Activated naive CD8-positive, alpha-beta T cell (primary cell): ENCODE data around the gene NPR3.

Experiments
- H3K27ac Mint-ChIP-seq: one replicate; pipeline ENCODE4 v1.8.0; 2021; ENCODE audit warnings: mixed read lengths
- H3K27me3 Mint-ChIP-seq: one replicate; pipeline ENCODE4 v1.8.0; 2021; ENCODE audit warnings: mixed read lengths
- H3K36me3 Mint-ChIP-seq: one replicate; pipeline ENCODE4 v1.8.0; 2021; ENCODE audit warnings: mixed read lengths
- H3K4me1 Mint-ChIP-seq: one replicate; pipeline ENCODE4 v1.8.0; 2021; ENCODE audit warnings: low read depth, mixed read lengths
- H3K4me3 Mint-ChIP-seq: one replicate; pipeline ENCODE4 v1.8.0; 2021; ENCODE audit warnings: mild to moderate bottlenecking, mixed read lengths
- H3K9me3 Mint-ChIP-seq: one replicate; pipeline ENCODE4 v1.8.0; 2021; ENCODE audit warnings: low read depth, mixed read lengths

NPR3 gene

DNA sequence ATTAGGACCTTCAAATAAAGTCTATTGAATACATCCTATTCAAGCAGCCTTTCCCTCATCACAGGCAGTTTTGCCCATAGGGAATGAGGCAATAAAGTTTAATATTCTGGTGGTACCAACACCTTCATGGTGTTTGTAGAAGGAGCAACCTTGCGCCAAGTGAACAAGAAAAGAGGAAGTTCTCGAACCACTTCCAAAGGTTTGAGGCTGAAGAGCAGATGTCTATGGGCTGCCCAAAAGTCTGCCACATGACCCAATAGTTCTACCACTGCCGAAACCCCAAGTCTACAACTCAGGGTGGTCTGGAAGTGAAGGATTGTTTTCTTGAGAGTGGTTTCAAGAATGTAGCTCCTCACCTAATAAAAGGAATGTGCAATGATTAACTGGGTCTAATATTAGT is 123.1 kb downstream of the NPR3 start:
- no peak overlapping the region for H3K27ac Mint-ChIP-seq
- H3K4me1 Mint-ChIP-seq = peaks cover 3% of the 10 kb centered on the region
- H3K36me3 Mint-ChIP-seq = no peaks in the 10 kb centered on the region
- no peaks in the 10 kb centered on the region for H3K27me3 Mint-ChIP-seq
- H3K4me3 Mint-ChIP-seq = no peak overlapping the region
- H3K9me3 Mint-ChIP-seq = no peaks in the 10 kb centered on the region

DNA sequence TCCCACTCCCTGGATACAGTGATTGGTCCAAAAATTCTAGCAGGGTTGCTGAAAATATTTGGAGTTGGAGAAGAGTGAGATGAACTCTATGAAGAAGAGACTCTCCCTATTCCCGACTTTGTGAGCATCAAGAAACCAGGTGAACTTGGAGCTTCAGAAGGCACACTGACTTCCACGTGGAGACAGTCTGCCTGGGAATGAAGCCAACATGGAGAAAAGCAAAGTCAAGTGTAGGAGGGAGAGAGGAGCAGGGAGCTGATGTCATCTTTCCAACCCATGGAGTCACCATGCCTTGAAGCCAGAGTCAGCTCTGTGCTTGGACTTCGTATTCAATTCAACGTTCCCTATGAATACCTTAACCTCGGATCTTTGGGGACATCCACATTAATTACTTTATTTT is 125.1 kb downstream of the NPR3 start:
- Mint-ChIP-seq H3K4me1 (peaks cover 3% of the 10 kb centered on the region), H3K4me3 (no peak overlapping the region), H3K36me3 (no peaks in the 10 kb centered on the region), H3K9me3 (no peaks in the 10 kb centered on the region), H3K27me3 (no peaks in the 10 kb centered on the region), H3K27ac (no peak overlapping the region)

DNA sequence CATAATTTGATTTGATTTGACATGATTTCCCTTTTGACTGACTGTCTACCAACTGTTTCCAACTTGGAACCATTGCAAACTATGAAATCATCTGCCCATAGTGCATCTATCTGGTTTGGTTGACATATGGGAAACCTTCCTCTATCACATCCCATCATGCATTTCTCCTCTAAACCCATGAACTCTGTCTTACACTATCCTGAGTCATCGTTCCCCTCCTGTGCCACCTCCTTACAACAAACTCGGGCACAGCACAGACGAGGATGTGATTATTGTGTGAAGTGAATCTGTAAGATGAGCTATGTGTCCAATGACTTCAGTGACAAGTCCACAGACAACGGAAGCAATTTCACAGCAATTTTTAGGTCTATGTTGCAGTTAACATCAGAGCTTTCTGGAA is 126.1 kb downstream of the NPR3 start:
- H3K4me1 Mint-ChIP-seq = peaks cover 3% of the 10 kb centered on the region
- no peaks in the 10 kb centered on the region for H3K27me3 Mint-ChIP-seq
- no peak overlapping the region for H3K4me3 Mint-ChIP-seq
- H3K36me3 Mint-ChIP-seq = no peaks in the 10 kb centered on the region
- H3K27ac Mint-ChIP-seq = no peak overlapping the region
- H3K9me3 Mint-ChIP-seq = no peaks in the 10 kb centered on the region

DNA sequence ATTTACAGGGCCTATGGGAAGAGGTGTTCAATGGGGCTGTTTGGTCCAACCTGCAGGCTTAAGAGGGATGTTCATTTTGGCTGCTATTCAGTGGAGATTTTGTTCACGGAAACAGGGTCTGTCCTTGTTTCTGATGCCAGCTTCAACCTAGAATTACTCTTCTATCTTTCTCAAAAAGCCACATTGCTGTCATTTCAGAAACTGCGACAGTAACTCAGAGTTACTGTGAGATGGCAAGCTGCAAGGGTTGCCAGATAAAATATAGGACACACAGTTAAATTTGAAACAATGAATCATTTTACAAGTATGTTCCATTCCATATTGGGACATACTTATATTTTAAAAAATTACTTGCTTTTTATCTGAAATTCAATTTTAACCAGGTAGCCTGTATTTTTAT is 128.0 kb downstream of the NPR3 start:
- Mint-ChIP-seq H3K27ac (no peak overlapping the region), H3K9me3 (no peaks in the 10 kb centered on the region), H3K27me3 (no peaks in the 10 kb centered on the region), H3K4me1 (peaks cover 9% of the 10 kb centered on the region), H3K4me3 (no peak overlapping the region), H3K36me3 (no peaks in the 10 kb centered on the region)

DNA sequence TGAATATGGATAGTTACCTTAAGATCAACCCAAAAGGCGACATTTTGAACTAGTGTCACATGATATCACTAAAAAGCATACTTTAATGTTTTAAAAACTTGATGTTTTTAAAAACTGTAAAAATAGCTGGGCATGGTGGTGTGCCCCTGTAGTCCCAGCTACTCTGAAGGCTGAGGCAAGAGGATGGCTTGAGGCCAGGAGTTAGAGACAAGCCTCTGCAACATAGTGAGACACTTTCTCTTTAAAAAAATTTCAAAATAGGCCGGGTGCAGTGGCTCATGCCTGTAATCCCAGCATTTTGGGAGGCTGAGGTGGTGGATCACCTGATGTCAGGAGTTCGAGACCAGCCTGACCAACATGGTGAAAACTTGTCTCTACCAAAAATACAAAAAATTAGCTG is 129.5 kb downstream of the NPR3 start:
- H3K4me3 Mint-ChIP-seq = no peak overlapping the region
- H3K27ac Mint-ChIP-seq = no peak overlapping the region
- no peaks in the 10 kb centered on the region for H3K36me3 Mint-ChIP-seq
- H3K27me3 Mint-ChIP-seq = no peaks in the 10 kb centered on the region
- H3K9me3 Mint-ChIP-seq = no peaks in the 10 kb centered on the region
- H3K4me1 Mint-ChIP-seq = peaks cover 7% of the 10 kb centered on the region
